Right renal pelvis (tissue), 4 donors: Measurements from ENCODE around the gene SLFNL1. TPM values are rescaled to one million over a fixed set of nuclear protein-coding genes. Genes with fewer than 3 reads are reported as not detected.

ENCODE experiments used
- DNase-seq, 4 donors: peaks; one replicate each; pipeline ENCODE4 v3.0.0-alpha.2; 2013; ENCODE audit warnings: low read depth in 4 of 4, low spot score in 3 of 4, missing footprints in 1 of 4
- polyA plus RNA-seq, 4 donors: library from polyadenylated mRNA; unstranded; fragments of 120-200 nt; gene quantifications; one replicate each; pipeline ENCODE4 v1.2.1, GENCODE V29; 2013; ENCODE audit not compliant: insufficient read length in 4 of 4

Gene SLFNL1
- polyA plus RNA-seq, 4 donors = 0.27 to 0.40 (median 0.29) TPM

DNA sequence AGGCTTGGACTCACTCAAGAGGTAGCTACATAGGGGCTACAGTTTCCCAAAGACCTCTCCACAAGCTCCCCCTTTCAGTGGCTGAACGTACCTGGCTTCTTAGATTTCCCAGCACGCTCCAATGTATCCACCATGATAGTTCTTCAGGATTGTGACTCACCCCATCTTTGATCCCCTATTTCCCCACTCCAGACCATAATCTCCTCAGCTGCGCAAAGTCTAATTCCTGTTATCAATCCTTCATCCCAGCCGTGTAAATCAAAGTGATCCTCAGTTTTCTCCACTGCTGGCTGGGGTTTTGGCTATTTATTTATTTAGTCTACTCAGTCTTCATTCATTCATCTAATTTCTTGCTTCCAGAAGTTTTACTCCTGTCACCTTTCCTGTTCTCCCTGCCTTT, 55.1 kb downstream of the SLFNL1 start:
- no peak for DNase-seq

Other genes starting within 250 kb of the SLFNL1 start
- gene KCNQ4, start 237.9 kb downstream of the SLFNL1 start, polyA plus RNA-seq = 1 to 10 TPM; 1.5 to 2.3 (median 1.9) TPM
- gene CITED4, start 159.4 kb downstream of the SLFNL1 start, polyA plus RNA-seq = 1 to 10 TPM; 3.8 to 7.7 (median 4.7) TPM
- gene CTPS1, start 42.0 kb downstream of the SLFNL1 start, polyA plus RNA-seq = 10 to 100 TPM; 25.4 to 31.1 (median 27.0) TPM
- 10 to 100 TPM; 38.5 to 40.8 (median 39.4) TPM for gene SCMH1, start 220.6 kb upstream of the SLFNL1 start, polyA plus RNA-seq